Large intestine (tissue), 3 donors: ENCODE results near the gene TRIM45. TPM values are rescaled to one million over a fixed set of nuclear protein-coding genes. Genes with fewer than 3 reads are reported as not detected.
"Not testable (repeated sequence)": the region's sequence is repeated elsewhere in the genome, so short reads cannot be mapped to it uniquely, and the experiment has no call there.

Source experiments
- DNase-seq, 2 donors: peaks; one replicate each; pipeline versions ENCODE4 v3.0.0 to v3.0.0-alpha.2; 2013
- H3K27ac ChIP-seq: one replicate; pipeline ENCODE4 v1.5.1; 2013; ENCODE audit warnings: low read length
- H3K27me3 ChIP-seq: 2 replicates; pipeline ENCODE4 v1.6.1; 2013; ENCODE audit warnings: low read length; ENCODE audit not compliant: control insufficient read depth, insufficient read depth
- H3K36me3 ChIP-seq: 2 replicates; pipeline ENCODE4 v1.6.1; 2013; ENCODE audit warnings: low read length; ENCODE audit not compliant: control insufficient read depth, insufficient read depth
- H3K4me1 ChIP-seq: one replicate; pipeline ENCODE4 v1.6.1; 2013; ENCODE audit warnings: low read length; ENCODE audit not compliant: control insufficient read depth, insufficient read depth
- H3K4me3 ChIP-seq: one replicate; pipeline ENCODE4 v1.5.1; 2013; ENCODE audit warnings: low read length
- H3K9me3 ChIP-seq: one replicate; pipeline ENCODE4 v1.6.1; 2013; ENCODE audit warnings: mild to moderate bottlenecking, low read depth, low read length, moderate library complexity; ENCODE audit not compliant: control insufficient read depth
- WGBS: methylation state at CpG from one replicate; pipeline ENCODE4 v1.1.5; 2013; ENCODE audit warnings: low lambda C conversion rate; ENCODE audit not compliant: insufficient coverage; 5-methylcytosine and 5-hydroxymethylcytosine counted together
- polyA plus RNA-seq: library from polyadenylated mRNA; unstranded; fragments of 120-200 nt; gene quantifications from one replicate; pipeline ENCODE4 v1.2.1, GENCODE V29; 2013

The TRIM45 gene
- polyA plus RNA-seq, 1 donor: 9.0 TPM

DNA sequence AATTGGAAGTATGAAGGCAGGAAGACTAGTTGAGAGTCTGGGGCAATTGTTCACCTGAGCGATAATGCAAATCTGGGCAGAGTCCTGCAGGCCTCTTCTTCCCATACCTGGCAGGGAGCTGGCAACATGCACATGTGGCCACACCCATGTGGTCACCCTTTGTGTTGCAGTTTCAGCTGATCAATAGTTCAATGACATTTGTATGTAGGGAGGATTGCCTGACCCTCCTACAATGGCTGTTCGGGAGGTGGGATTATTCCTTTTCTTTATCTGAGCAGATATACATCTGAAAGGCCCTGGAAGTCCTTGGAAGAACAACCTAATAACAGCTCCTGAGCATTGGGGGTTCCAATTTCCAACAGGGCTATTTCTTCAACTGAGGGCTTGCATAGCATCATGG lies 15.2 kb upstream of the TRIM45 start:
- no peaks in the 10 kb centered on the region for H3K9me3 ChIP-seq
- no peaks in the 10 kb centered on the region for H3K36me3 ChIP-seq
- no peaks in the 10 kb centered on the region for H3K4me1 ChIP-seq
- no peak overlapping the region for H3K27ac ChIP-seq
- no peak overlapping the region for H3K4me3 ChIP-seq
- no peaks in the 10 kb centered on the region for H3K27me3 ChIP-seq
- DNase-seq: no peak
- WGBS: no CpG with 5 or more reads among the region's 2 CpGs

DNA sequence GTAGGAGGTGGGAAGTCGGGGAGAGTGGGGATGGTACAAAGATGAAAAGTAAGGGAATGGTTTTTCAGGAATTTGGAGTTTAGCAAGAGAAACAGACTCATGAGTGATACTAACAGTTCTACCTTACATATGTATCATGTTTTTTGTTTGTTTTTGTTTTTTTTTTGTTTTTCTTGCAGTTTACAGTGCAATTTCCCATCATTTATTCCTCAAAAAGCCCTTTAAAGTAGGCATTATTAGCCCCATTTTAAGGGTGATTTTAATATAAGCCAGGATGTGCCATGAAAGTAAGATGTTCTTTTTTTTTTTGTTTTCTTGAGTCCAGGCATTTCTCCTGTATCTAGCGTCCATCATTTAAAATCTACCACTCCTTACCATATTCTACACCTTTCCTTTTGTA lies 13.8 kb upstream of the TRIM45 start:
- Histone ChIP-seq H3K36me3 (no peaks in the 10 kb centered on the region), H3K4me3 (no peak overlapping the region), H3K27ac (no peak overlapping the region), H3K27me3 (no peaks in the 10 kb centered on the region), H3K4me1 (no peaks in the 10 kb centered on the region), H3K9me3 (no peaks in the 10 kb centered on the region)
- WGBS: 83% methylated on average over 2 of the region's 2 CpGs
- DNase-seq: no peak

DNA sequence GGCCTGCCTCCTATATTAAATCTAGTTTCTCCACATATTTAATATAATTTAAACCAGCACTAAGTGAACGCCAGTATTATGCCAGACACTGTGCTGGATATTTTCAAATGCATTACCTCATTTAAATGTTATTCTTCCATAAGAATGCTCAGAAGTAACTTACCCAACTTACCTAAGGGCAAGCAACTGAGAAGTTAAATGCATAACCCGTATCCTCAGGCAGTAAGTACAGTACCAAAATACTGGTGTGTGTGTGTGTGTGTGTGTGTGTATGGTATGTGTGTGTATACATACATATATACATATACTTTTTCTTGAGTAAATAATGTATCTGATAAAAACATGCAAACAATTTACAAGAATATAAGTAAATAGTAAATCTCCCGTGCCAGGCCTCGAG lies 9.0 kb upstream of the TRIM45 start:
- H3K27ac ChIP-seq: no peak overlapping the region
- no peak for DNase-seq
- H3K27me3 ChIP-seq: no peaks in the 10 kb centered on the region
- no peaks in the 10 kb centered on the region for H3K9me3 ChIP-seq
- H3K4me3 ChIP-seq: no peak overlapping the region
- 100% methylated on average over 2 of the region's 4 CpGs for WGBS
- H3K36me3 ChIP-seq: no peaks in the 10 kb centered on the region
- no peaks in the 10 kb centered on the region for H3K4me1 ChIP-seq

DNA sequence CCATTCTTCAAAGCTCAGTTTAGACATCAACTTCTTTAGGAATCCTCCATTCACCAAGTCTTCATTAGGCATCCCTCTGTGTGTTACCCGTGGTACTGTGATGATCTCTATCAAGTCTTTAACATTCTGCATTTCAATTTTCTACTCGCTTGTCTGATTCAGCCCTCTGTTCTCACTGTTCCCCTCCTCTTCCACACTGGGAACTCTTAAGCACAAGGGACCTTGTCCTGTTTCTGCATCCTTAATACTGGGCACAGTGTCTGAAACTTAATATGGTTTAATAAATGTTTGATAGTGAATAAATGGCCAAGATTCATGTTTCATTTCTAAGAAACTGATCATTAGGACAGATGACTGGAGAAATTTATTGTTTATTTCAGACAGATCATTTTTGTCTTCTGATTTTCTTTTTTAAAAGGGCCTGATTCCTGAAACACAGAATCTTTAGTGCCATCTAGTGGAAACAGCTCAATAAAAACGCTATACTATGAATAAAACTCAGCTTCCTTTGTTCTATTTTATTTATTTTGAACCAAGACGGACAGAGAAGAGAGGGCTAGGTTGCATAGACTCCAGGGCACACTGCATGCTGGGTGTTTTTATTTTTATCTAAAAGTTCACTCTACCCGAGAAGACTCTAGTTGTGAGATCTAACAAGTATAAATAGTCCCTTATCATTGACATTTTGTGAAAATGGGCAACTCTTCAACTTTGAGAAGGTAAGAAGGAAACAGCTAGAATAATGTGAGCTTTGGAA lies 7.0 kb upstream of the TRIM45 start:
- Histone ChIP-seq H3K36me3 (no peaks in the 10 kb centered on the region), H3K27ac (no peak overlapping the region), H3K9me3 (no peaks in the 10 kb centered on the region), H3K4me3 (no peak overlapping the region), H3K4me1 (no peaks in the 10 kb centered on the region), H3K27me3 (no peaks in the 10 kb centered on the region)
- 86% methylated on average over 2 of the region's 5 CpGs for WGBS
- DNase-seq: peak in 1 of 2 donors; percentile 14

DNA sequence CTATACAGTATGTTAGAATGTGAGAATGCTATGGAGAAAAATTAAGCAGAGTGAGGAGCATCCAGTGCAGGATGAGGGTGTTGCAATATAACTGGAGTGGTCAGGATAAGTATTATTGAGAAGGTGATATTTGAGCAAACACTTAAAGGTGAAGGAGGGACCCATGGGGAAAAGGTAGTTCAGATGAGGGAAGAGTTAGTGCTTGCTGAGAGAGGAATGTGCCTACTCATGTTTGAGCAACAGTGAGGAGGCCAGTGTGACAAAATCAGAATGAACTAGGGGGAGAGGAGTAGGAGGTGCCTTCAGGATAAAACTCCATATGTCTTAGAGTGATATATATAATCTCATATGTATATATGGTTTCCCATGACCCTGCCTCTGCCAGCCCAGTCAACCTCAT lies 6.2 kb upstream of the TRIM45 start:
- Histone ChIP-seq H3K4me3 (no peak overlapping the region), H3K27me3 (no peaks in the 10 kb centered on the region), H3K36me3 (no peaks in the 10 kb centered on the region), H3K4me1 (no peaks in the 10 kb centered on the region), H3K27ac (no peak overlapping the region), H3K9me3 (no peaks in the 10 kb centered on the region)
- no peak for DNase-seq

DNA sequence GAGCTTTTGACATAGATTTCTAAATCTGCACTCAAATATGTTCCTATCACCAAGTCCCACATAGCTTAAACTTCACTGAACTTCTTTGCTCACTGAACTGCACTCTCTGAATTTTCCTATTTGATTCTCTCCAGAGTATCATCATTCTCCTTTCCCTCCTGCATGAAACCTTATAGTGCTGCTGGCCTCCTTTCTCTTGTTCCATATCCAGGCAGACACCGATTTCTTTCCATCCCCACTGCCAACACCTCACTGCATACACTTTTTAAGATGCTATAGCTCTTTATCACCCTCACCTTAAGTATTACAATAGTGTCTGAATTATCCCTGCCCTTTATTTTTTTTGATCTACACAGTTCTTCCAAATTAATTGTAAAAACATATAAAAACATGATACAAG lies 3.1 kb upstream of the TRIM45 start:
- Histone ChIP-seq H3K27ac (no peak overlapping the region), H3K4me3 (no peak overlapping the region), H3K27me3 (no peaks in the 10 kb centered on the region), H3K9me3 (no peaks in the 10 kb centered on the region), H3K36me3 (no peaks in the 10 kb centered on the region), H3K4me1 (peaks cover 10% of the 10 kb centered on the region)
- WGBS: 67% methylated on average over 1 of the region's 1 CpG
- DNase-seq: no peak

DNA sequence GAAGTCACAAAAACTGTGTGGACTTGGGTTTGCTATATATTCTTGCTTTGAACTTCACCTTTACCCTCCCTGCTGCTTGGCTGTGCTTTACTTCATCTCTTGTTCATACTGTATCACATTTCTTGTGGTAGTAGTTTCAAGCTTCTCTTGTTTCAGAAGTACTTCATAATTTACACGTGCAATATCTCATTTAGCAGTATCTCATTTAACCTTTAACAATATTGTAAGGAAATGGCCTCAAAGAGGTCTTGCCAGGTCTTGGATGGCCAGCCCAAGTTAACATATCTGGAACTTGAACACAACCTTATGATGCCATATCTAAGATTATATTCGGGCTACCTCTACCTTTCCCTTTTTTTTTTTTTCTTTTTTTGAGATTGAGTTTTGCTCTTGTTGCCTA lies 1.7 kb upstream of the TRIM45 start:
- no peak for DNase-seq
- Histone ChIP-seq H3K27me3 (no peaks in the 10 kb centered on the region), H3K4me1 (peaks cover 10% of the 10 kb centered on the region), H3K9me3 (no peaks in the 10 kb centered on the region), H3K4me3 (no peak overlapping the region), H3K27ac (no peak overlapping the region), H3K36me3 (no peaks in the 10 kb centered on the region)
- WGBS: 86% methylated on average over 2 of the region's 2 CpGs

DNA sequence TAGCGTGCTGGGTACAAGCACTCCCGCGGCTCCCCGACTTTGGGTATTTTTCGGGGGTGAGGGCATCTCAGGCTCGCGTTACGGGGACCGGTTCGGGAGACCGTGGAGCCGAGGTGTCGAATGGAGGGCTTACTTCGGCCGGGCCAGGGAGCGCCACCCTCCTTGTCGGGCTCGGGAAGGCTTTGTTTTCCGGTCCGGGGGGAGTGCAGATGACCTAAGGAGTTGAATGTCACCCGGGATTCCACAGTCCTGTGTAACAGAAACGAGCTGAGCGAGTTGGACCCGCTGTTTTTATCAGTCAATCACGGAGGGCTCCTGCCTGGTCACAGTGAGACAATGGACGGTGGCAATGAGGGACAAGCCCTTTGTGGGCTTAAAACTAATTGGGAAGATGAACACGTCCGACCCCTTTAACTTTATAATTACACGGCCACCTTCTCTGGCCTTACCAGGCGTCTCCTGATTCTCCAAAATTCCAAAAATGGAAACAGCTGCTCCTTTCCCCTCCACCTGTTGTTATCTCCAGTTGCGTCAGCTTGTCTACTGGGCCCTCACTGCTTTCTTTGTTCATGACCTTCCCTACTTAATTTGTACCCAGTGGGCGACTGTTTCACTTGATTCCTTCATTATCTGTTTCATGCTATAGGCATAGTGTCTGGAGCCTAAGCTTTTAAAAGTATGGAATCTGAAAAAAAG lies 929 bp upstream of the TRIM45 start:
- Histone ChIP-seq H3K9me3 (no peaks in the 10 kb centered on the region), H3K27ac (peak overlapping the region; percentile 86), H3K36me3 (no peaks in the 10 kb centered on the region), H3K4me3 (peak overlapping the region; percentile 88), H3K27me3 (no peaks in the 10 kb centered on the region), H3K4me1 (peaks cover 10% of the 10 kb centered on the region)
- no peak for DNase-seq
- WGBS: 26% methylated on average over 3 of the region's 32 CpGs

DNA sequence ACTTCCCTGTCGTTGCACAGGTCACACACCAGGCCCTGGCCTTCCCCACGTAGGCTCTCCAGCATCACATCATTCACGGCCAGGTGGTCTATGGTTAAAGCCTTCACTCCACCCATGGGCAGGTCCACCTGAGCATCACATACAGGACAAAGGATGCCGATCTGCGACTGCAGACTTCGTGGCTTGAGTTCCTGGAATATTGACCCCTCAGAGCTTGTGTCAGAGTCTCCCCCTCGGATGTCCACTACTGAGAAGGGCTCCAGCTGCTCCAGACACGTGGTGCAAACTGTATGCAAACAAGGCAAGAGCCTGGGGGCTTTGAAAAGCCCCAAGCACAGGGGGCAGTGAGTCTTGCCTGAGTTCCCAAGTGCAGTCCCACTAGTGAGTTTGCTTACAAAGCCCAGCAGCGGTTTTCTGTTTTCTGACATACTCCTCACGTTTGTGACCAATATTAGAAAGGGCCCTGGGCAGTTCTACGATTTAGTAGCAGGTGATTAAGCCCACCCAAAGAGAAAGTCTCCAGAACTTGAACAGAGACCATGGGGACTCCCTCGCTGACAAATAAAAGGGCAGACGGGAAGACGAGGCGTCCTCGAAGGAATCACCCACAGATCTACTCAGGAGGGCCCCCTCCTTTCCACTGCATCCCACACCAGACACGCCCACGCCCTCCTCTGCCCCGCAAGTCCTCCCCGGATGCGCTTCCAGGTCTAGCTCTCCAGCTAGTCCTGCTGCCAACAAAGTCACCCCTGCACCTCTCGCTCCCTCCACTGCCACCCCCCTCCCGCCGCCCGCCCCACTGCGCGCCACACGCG lies 568 bp downstream of the TRIM45 start:
- 0% methylated on average over 1 of the region's 29 CpGs for WGBS
- peak; percentile 29 for DNase-seq

DNA sequence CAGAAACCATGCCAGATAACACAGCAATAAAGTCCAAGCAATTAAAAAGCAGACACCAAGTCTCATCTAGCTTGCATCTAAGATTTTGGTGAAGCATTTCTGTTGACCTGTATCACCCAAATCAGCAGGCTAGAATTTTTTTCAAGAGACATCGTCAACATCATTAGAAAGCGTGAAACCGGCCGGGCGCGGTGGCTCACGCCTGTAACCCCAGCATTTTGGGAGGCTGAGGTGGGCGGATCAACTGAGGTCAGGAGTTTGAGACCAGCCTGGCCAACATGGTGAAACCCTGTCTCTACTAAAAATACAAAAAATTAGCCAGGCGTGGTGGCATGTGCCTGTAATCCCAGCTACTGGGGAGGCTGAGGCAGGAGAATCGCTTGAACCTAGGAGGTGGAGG lies 2.4 kb downstream of the TRIM45 start:
- H3K4me3 ChIP-seq, H3K9me3 ChIP-seq, H3K4me1 ChIP-seq, DNase-seq, H3K36me3 ChIP-seq, H3K27me3 ChIP-seq, H3K27ac ChIP-seq: not testable (repeated sequence)
- no CpG with 5 or more reads among the region's 10 CpGs for WGBS

More for the DNA sequence above, 568 bp downstream of the TRIM45 start:
- Histone ChIP-seq H3K36me3 (no peaks in the 10 kb centered on the region), H3K4me1 (peaks cover 10% of the 10 kb centered on the region), H3K27ac (peak overlapping the region; percentile 86), H3K4me3 (peak overlapping the region; percentile 88), H3K9me3 (no peaks in the 10 kb centered on the region), H3K27me3 (no peaks in the 10 kb centered on the region)
